ENCODE measurements around the gene LYRM2.

Gene LYRM2

GRCh38 chr6:89591745-89592144 lies 46.8 kb downstream of the LYRM2 start:
- DNase-seq (ENCODE audit: low read depth): no peak

GRCh38 chr6:89590133-89590532 lies 48.4 kb downstream of the LYRM2 start:
- no peak for DNase-seq (ENCODE audit: low read depth)

GRCh38 chr6:89589297-89590025 lies 49.1 kb downstream of the LYRM2 start:
- DNase-seq (ENCODE audit: low read depth): no peak

- DNase-seq (ENCODE audit: low read depth): peak; percentile 7
Measured at GRCh38 chr6:89585154-89585553, 53.4 kb downstream of the LYRM2 start.

GRCh38 chr6:89584539-89584938 lies 54.0 kb downstream of the LYRM2 start:
- no peak for DNase-seq (ENCODE audit: low read depth)

GRCh38 chr6:89583559-89583958 lies 55.0 kb downstream of the LYRM2 start:
- DNase-seq (ENCODE audit: low read depth): no peak

- DNase-seq (ENCODE audit: low read depth): no peak
Measured at GRCh38 chr6:89582669-89583325, 55.8 kb downstream of the LYRM2 start.

GRCh38 chr6:89581689-89582088 lies 56.9 kb downstream of the LYRM2 start:
- DNase-seq (ENCODE audit: low read depth): no peak

GRCh38 chr6:89580997-89581666 lies 57.4 kb downstream of the LYRM2 start:
- DNase-seq (ENCODE audit: low read depth): no peak

- DNase-seq (ENCODE audit: low read depth): no peak
Measured at GRCh38 chr6:89575562-89575960, 63.0 kb downstream of the LYRM2 start.

GRCh38 chr6:89574910-89575561 lies 63.5 kb downstream of the LYRM2 start:
- no peak for DNase-seq (ENCODE audit: low read depth)

GRCh38 chr6:89567630-89568390 lies 70.7 kb downstream of the LYRM2 start:
- DNase-seq (ENCODE audit: low read depth): no peak

- no peak for DNase-seq (ENCODE audit: low read depth)
Measured at GRCh38 chr6:89566930-89567629, 71.5 kb downstream of the LYRM2 start.

- DNase-seq (ENCODE audit: low read depth): no peak
Measured at GRCh38 chr6:89566008-89566800, 72.3 kb downstream of the LYRM2 start.

GRCh38 chr6:89564752-89565427 lies 73.7 kb downstream of the LYRM2 start:
- DNase-seq (ENCODE audit: low read depth): peak; percentile 22

- DNase-seq (ENCODE audit: low read depth): no peak
Measured at GRCh38 chr6:89563866-89564265, 74.7 kb downstream of the LYRM2 start.

GRCh38 chr6:89562093-89562973 lies 76.2 kb downstream of the LYRM2 start:
- no peak for DNase-seq (ENCODE audit: low read depth)

- DNase-seq (ENCODE audit: low read depth): peak; percentile 4
Measured at GRCh38 chr6:89559487-89559886, 79.1 kb downstream of the LYRM2 start.

- DNase-seq (ENCODE audit: low read depth): no peak
Measured at GRCh38 chr6:89555806-89556205, 82.7 kb downstream of the LYRM2 start.

All from EH (cell line).